ENCODE results near the gene XKR8.

DNA sequence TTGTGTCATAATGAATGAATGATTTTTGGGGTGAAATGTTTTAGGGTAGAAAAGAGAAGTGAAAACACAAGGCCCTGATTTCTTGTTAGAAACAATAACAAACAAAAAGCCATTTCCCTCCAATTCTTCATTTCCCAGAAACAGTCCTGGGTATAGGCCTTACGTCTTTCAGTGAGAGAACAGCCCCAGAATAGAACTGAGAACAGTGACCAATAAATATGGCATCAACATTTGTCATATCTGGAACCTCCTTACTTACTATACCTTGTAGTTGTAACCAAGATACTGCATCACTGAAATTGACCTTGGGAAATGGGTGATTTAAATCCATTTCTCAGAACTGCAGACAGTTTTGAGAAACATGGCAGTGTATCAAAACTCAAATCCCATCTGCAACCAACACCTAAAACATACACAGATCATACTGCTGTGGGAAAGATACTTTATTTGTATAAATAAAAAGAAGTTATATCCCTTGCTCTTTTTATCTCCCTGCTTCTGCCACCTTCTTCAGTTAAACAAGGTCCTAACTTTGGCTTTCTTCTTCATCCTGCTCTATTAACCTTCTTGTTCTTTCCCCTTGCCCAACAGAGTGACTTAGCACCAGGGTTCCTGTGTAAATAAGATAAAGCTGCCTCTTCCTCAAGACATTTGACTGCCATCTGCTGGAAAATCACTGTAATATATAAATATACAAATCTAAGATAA, 19.5 kb downstream of the XKR8 start:
- TF ChIP-seq POLR2A (IDR thresholded peaks at IDR 0.05), result no peak
- TF ChIP-seq, protein P1, sequence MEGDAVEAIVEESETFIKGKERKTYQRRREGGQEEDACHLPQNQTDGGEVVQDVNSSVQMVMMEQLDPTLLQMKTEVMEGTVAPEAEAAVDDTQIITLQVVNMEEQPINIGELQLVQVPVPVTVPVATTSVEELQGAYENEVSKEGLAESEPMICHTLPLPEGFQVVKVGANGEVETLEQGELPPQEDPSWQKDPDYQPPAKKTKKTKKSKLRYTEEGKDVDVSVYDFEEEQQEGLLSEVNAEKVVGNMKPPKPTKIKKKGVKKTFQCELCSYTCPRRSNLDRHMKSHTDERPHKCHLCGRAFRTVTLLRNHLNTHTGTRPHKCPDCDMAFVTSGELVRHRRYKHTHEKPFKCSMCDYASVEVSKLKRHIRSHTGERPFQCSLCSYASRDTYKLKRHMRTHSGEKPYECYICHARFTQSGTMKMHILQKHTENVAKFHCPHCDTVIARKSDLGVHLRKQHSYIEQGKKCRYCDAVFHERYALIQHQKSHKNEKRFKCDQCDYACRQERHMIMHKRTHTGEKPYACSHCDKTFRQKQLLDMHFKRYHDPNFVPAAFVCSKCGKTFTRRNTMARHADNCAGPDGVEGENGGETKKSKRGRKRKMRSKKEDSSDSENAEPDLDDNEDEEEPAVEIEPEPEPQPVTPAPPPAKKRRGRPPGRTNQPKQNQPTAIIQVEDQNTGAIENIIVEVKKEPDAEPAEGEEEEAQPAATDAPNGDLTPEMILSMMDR (IDR thresholded peaks at IDR 0.05), result peak; percentile 26 to 68 (median 50)

Measured in heart left ventricle (tissue), 13 donors.